GM10266 (cell line): ENCODE measurements around the gene VBP1.
A peak's percentile ranks its signal among the peaks of the same experiment; 100 is the strongest.
"Not testable (repeated sequence)": the region's sequence is repeated elsewhere in the genome, so short reads cannot be mapped to it uniquely, and the experiment has no call there.

ENCODE experiments used
- DNase-seq: peaks from one replicate; pipeline ENCODE4 v3.0.0; 2012; ENCODE audit errors: extremely low spot score
- TF ChIP-seq, protein P1 (sequence below): IDR thresholded peaks from 2 replicates; pipeline ENCODE4 v1.5.1; 2012; ENCODE audit warnings: mild to moderate bottlenecking, low read depth; ENCODE audit not compliant: control insufficient read depth, insufficient read depth; ENCODE audit errors: missing control alignments

VBP1 gene

GRCh38 chrX:155215443-155216178, 649 bp upstream of the VBP1 start:
- TF ChIP-seq, protein P1, sequence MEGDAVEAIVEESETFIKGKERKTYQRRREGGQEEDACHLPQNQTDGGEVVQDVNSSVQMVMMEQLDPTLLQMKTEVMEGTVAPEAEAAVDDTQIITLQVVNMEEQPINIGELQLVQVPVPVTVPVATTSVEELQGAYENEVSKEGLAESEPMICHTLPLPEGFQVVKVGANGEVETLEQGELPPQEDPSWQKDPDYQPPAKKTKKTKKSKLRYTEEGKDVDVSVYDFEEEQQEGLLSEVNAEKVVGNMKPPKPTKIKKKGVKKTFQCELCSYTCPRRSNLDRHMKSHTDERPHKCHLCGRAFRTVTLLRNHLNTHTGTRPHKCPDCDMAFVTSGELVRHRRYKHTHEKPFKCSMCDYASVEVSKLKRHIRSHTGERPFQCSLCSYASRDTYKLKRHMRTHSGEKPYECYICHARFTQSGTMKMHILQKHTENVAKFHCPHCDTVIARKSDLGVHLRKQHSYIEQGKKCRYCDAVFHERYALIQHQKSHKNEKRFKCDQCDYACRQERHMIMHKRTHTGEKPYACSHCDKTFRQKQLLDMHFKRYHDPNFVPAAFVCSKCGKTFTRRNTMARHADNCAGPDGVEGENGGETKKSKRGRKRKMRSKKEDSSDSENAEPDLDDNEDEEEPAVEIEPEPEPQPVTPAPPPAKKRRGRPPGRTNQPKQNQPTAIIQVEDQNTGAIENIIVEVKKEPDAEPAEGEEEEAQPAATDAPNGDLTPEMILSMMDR: no peak
- no peak for DNase-seq

GRCh38 chrX:155216940-155217440, 730 bp downstream of the VBP1 start:
- TF ChIP-seq, protein P1: no peak
- peak; percentile 20 for DNase-seq

DNA sequence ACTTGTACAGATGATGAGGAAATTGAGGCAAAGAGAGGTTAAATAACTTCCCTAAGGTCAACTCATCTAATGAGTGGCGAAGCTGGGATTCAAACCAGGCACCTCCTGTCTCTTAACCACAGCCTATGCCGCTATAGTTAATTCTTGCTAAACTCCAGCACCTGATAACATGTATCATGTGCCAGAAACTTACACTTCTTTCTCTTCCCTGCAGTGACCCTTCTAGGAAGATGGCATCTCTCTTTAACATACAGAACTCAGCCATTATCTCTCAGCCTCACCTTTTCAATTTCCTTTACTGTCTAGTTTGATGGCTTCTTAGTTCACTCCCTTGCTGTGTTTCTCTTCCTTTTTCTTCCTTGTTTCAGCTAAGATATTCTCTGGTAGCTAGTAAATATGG, 2.5 kb downstream of the VBP1 start:
- no peak for DNase-seq
- TF ChIP-seq, protein P1: no peak

GRCh38 chrX:155221351-155221750, 5.1 kb downstream of the VBP1 start:
- TF ChIP-seq, protein P1: no peak
- DNase-seq: no peak

DNA sequence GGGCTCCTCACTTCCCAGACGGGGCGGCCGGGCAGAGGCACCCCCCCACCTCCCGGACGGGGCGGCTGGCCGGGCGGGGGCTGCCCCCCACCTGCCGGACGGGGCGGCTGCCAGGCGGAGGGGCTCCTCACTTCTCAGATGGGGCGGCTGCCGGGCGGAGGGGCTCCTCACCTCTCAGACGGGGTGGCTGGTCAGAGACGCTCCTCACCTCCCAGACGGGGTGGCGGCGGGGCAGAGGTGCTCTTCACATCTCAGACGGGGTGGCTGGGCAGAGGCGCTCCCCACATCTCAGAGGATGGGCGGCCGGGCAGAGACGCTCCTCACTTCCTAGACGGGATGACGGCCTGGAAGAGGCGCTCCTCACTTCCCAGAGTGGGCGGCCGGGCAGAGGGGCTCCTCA, 7.5 kb downstream of the VBP1 start:
- not testable (repeated sequence) for DNase-seq

DNA sequence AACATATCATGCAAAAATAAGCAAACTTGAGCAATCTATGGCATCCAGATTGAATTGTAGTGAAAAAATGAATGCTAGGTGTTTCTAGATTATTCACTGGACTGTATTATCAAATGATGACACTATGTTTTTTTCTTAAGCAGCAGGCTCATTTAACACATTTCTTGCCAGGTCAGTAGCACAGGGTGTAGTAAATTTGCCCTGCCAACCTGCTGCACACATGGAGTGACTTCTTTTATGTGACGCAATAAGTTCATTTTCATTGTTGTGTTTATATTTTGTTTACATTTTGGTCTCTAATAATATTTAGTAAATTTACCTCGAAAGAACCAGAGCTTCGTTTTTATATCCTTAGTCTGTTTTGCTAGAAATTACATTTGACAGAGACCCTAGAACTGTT, 9.5 kb downstream of the VBP1 start:
- TF ChIP-seq, protein P1: no peak
- DNase-seq: no peak

- DNase-seq: peak; percentile 28
- TF ChIP-seq, protein P1: no peak
Measured at GRCh38 chrX:155231163-155231562, 14.9 kb downstream of the VBP1 start.
